CMK (cell line): ENCODE data around the gene GNL2.

ENCODE experiments used
- DNase-seq: peaks from one replicate; pipeline ENCODE4 v3.0.0-alpha.2; 2010; ENCODE audit warnings: low read depth

The GNL2 gene

DNA sequence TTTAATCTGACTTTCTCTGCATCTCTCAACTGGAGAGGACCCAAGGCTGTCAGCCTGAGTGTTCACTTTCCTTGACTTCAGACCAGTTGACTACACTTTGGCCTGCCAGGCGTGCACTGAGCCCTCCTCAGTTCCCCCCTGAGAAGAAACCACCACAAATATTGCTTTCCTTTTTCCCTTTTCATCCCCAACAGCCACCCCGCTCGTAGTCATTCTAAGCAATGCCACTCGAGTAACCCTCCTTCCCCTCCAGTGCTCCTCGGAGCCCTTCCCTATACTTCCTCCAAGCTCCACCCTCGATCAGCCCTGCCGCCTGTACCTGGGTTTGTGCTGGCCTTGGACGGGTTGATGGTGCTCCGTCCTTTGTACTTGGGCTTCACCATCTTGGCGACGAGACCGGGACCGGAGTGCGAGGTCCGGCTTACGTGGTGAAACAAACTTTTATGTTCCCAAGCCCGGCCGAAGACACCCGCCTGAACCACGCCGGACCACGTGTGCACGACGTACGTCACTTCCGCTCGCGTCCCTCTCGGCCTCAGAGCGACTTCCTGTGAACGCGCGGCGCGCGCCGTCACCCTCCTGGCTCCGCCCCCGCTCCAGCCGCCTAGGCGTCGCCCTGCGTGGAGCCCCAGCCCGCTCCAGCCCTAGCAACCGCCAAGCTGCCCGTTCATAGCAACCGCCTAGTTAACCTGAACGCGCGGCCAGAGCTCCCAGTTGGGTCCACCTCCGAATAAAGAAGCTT lies at the start of gene GNL2:
Gene GNL2, minus strand, starts transcription at position 498 of the 742 bp plus-strand sequence. Its CDS starts 115 bp downstream, at position 383.
- peak; percentile 90 for DNase-seq

GRCh38 chr1:37641059-37641458 lies 45.3 kb upstream of the GNL2 start:
- DNase-seq = no peak

GRCh38 chr1:37636435-37636834 lies 40.7 kb upstream of the GNL2 start:
- no peak for DNase-seq

DNA sequence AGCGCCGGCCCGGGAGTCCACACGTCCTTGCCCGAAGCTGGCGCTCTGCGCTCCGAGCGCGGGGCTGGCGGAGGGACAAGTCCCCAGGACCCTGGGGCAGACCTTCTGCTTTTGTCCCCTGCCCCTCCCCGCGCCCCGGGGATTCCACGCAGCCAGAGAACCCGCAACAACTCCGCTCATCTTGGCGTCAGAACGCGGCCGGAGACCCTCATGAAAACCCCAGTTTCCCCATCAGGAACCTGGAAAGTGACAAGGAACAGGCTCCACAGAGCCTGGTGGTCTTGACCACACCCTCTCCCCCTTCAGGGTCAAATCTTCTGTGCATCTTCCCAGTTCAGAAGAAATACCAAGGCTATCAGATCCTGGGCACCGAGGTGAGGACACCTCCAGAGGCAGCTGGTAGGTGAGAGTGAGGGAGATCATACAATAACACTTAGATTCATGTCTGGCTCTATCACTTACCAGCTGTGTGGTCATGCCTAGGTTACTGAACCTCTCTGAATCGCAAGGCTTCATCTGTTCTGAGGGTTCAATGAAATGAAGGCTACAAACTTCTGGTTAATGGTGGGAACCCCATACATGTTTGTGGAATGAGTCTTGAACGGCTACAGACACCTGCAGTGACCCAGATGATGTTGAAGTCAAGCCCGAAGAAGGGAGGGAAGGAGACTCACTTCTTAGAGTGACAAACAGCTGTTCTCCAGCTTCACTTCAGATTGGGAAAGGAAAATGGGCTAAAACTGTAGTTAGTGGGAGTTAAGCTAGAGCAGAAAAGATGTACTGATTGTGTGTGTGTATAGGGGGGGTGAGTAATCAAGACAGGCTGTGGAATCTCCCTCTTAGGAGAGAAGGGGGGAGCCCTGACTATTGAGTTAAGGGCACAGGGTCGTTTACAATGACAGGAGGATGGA lies 39.5 kb upstream of the GNL2 start:
- DNase-seq = no peak

DNA sequence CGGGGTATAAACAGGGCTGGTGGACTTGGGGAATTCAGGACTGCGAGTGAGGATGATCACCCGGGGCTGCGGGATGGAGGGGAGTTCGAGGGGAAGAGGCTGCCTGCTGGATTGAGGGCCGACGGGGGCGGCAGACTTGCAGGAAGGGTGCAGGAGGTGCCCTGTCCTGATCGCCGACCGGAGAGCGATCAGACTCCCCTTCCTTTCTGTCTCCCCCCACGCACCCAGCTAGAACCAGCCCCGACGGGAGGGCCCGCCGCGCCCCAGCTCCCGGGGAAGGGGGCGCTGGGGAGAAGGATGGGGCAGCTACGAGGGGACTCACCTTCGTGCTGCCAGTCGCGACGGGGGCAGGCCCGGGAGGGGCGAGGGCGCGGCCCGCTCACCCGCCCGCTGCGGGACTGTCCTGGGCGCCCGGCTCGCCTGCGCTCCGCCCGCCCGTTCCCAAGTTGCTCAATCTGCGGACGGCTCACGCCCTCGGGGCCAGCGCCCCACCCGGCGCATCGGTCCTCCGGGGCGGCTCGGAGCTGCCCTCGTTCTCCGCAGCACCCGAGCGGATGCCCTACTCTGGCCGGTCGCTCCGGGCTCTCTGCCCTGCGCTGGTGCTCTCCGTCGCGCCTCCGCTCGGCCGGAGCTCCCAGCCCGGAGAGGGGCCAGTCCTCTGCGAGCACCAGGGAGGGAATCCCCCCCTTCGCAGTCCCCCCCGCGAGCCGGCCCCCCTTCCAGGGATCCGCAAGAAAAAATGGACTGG lies 38.7 kb upstream of the GNL2 start, which contains the start of gene RSPO1:
Gene RSPO1, minus strand, starts transcription at position 649 of the 748 bp plus-strand sequence. CDS start 5,231 bp downstream, outside the sequence.
- DNase-seq = no peak

- DNase-seq = no peak
Measured at GRCh38 chr1:37633938-37634243, 38.2 kb upstream of the GNL2 start.

GRCh38 chr1:37633040-37633937 lies 37.6 kb upstream of the GNL2 start:
- DNase-seq = no peak

- no peak for DNase-seq
Measured at GRCh38 chr1:37631036-37631435, 35.3 kb upstream of the GNL2 start.

DNA sequence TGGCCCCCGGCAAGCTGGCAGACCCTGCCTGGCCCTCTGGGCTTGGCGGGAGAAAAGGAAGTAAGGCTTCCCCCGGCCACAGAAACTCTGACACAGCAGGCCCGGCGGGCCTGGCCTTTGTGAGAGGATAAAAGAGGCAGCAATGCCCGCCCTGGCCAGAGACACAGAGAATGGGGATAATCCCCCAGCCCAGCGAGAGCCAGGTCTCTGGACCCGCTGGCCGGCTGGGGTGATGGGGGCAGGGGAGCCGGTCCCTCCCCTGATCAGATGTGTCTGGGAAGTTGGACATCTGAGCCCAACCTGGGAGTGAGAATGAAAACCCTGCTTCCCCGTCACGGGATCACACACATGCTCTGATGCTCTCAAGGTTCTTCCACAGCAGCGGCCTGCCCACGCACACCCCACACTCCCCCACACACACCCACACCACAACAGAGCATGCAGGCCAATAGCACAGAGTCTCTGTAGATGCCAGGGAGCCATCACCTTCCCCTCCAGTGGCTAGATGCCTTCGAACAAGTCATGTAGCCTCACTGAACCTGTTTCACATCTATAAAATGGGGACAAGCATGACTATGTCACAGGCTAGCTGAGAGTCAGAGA lies 34.8 kb upstream of the GNL2 start:
- DNase-seq = no peak

- no peak for DNase-seq
Measured at GRCh38 chr1:37629726-37630425, 34.1 kb upstream of the GNL2 start.

DNA sequence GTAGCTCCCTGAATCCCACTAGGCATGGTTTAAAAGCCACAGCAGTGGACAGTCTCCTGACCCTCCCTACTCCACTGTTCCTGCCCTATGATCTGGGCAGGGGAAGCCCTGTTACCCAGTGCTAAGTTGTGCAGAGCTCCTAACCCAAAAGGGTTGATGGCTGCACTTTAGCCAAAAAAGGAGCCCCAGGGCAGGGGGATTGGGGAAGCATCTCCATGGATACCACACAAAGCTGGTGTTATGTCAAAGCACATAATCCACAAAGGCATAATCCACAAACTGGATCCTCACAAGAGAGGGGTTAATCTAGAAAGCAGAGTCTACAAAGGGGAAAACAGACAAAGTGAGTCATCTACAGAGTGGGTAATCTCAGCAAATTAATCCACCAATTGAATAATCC lies 33.3 kb upstream of the GNL2 start:
- no peak for DNase-seq

- DNase-seq = no peak
Measured at GRCh38 chr1:37628026-37628556, 32.4 kb upstream of the GNL2 start.

- DNase-seq = no peak
Measured at GRCh38 chr1:37622131-37622530, 26.4 kb upstream of the GNL2 start.

DNA sequence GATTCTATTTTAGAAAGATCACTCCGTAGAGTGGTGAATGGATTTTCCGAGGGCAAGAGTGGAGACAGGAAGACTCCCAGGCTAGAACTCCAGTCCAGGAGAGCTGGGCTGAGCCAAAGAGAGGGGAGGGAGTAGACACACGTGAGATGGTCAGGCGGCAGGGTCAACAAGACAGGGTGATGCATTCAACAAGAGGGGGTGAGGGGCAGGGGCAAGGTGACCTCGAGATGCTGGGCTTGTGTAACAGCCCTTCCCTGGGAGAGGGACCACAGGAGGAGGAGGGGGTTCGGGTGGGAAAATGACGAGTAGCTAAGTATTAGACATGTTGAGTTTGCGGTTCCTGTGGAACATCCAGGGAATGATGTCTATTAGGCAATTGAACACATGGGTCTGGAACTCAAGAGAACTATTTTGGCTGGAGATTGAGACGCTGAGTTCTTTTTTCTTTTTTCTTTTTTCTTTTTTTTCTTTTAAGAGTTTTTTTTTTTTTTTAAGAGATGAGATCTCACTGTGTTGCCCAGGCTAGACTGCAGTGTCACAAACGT lies 25.7 kb upstream of the GNL2 start:
- no peak for DNase-seq

DNA sequence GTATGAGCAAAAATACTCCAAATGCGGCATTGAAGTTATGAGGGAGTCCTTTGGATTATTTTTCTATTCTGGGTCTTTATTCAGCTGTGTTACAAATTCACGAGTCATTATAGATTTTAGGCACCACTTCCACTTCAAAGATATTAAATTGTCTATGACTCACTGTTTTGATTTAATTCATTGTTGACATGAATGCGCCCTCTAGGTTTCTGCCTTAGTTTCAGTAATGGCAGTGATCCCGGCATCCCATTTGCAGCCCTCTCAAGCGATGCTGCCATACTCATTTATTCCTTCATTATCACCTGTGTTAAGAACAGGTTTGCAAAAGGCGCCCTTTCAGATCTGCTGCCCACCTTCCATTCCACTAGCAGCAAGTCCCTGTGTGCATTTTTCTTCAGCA lies 25.0 kb upstream of the GNL2 start:
- DNase-seq = no peak

DNA sequence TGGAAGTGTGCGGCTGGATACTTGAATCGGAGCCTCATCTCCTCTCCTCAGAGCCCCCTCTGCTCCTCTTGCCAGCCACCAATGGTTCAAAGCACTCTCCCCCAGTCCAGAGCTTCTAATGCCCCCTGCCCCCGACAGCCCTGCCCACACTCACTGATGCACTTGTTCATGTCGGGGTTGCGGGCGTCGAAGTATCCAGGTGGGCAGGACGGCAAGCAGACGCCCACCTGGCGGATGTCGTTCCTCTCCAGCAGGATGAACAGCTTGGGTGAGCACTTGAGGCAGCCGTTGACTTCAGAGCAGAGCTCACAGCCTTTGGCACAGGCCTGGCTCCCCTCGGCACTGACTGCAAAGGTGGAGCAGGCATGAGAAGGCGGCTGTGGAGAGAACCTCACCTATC lies 20.6 kb upstream of the GNL2 start:
- DNase-seq = no peak

DNA sequence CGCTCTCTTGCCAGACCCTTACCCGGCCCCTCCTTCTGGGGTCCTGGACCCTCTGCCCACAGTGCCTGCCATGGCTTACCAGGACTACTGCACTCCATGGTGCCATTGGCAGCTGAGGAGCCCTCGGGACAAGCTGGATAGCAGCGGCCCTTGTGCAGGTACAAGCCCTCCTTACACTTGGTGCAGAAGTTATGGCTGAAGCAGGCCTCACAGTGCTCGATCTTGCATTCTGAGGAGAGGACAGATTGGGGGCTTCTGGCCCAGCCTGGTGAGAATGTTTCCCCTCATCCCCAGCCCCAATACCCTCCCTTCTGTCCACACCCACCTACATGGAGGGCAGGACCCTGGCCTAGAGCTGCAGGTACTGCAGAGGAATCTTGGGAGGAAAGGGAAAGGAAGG lies 18.4 kb upstream of the GNL2 start:
- DNase-seq = no peak

DNA sequence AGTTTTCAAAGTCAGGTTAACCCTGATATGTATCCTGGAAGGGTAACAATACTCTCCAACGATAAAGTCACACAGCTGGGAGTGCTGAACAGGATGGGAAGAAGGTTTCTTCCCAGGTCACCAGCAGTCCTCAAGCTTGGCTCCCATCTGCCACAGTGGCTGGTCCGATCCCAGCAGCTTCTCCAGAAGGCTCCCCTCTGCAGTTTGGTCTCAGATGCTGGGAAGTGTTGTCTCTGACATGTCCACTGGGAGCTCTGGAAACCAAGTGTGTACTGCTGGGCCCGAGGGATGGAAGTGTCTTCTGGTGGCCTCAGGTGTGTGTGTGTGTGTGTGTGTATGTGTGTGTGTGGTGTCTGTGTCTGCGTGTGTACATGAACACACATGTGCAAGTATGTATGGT lies 16.4 kb upstream of the GNL2 start:
- no peak for DNase-seq

GRCh38 chr1:37609994-37610393 lies 14.3 kb upstream of the GNL2 start:
- no peak for DNase-seq

- DNase-seq = no peak
Measured at GRCh38 chr1:37609002-37609401, 13.3 kb upstream of the GNL2 start.
